GM11168 (cell line): Measurements from ENCODE around the gene NGFR.

Source experiments
- in situ Hi-C: fragments of 300-500 bp; cut with MboI; formaldehyde crosslinking; loops from one replicate; pipeline ENCODE4 v1.12.0; 2022; ENCODE audit warnings: low sequenced_read_pairs; ENCODE audit not compliant: unreplicated experiment

Gene NGFR

GRCh38 chr17:49494986-49495841 lies at the start of gene NGFR:
Gene NGFR (plus strand): TSS chr17:49495293. CDS start chr17:49495418, 125 bp downstream.
- in situ Hi-C loops: no loop called here

- in situ Hi-C loops: no loop called here
Measured at GRCh38 chr17:49445591-49445990, 49.5 kb upstream of the NGFR start.

DNA sequence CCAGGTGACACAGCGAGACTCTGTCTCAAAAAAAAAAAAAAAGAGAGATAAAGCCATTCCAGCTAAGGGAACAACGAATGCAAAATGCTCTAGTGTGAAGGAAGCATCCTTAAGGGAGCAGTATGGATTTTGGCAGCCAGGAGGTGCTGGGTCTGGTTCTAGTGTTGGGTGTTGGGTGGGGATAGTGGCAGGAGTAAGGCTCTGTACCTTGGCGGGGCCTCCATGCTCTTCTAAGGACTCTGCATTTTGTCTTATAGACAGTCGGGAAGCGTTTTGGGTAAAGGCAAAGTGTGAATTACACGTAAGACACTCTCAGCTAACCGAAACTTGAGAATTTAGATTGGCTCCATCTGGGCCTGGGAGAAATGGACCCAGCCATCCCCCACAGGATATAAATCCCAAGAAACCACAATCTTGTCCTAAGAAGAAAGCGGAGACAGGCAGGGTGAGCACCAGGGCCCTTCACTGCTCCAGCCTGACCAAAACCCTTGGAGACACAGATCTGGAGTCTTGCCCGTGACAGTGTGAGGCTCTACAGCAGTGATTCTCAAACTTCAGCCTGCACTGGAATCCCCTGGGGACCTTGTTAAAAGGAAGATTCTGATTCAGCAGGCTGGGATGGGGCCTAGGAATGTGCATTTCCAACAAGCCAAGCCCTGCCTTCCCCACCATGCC lies 47.3 kb upstream of the NGFR start:
- in situ Hi-C loops: no loop called here

DNA sequence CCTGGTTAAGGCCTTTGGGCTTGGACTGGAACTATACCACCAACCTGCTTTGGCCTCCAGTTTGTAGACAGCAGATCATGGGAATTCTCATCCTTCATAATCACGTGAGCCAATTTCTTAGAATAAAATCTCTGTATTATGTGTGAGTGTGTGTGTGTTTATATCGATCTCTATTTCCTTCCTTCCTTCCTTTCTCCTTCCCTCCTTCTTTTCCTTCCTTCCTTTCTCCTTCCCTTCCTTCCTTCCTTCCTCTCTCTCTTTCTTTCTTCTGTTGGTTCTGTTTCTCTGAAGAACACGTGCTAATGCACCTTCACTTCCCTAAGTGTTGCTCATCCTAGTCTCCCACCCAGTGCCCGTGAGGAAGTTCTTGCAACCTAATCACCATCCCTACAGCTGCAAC lies 44.9 kb upstream of the NGFR start:
- in situ Hi-C loops: no loop called here

- in situ Hi-C loops: no loop called here
Measured at GRCh38 chr17:49450735-49451134, 44.4 kb upstream of the NGFR start.

GRCh38 chr17:49452201-49452600 lies 42.9 kb upstream of the NGFR start:
- in situ Hi-C loops: no loop called here

DNA sequence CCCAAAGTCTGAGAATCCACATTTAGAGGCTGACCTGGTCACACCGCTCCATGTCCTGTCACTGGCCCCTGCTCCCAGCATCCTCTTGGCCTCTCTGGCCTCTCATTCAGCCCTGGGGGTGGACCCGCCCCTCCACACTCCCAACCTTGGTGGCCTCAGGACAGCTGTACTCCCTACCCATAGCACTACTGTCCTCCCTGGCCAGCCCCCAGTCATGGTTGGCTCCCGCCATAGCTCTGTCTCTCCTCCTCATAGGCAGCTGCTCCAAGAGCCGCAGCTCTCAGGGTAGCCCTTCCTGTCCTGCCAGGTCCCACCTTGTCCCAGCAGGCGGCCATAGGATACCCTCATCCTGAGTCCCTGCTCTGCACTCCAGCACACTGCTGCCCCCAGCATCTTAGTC lies 42.4 kb upstream of the NGFR start:
- in situ Hi-C loops: no loop called here

DNA sequence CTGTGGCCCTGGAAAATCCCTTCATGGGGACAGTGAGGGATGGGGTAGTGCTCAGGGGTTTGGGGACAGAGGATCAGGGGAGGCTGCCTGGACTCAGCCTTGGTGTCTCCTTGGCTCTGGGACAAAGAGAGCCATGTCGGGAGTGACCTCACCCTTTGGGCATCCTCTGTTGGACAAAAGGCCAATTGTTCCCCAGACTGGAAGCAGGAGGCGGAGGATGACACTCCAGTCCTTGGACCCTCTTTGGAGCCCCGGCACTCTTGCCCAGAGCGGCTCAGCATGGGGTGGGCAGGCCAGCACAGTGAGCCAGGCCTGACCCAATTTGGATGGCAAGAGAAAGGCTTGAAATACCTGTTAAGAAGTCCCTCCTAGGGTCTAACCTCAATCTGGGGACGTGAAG lies 41.0 kb upstream of the NGFR start:
- in situ Hi-C loops: no loop called here

DNA sequence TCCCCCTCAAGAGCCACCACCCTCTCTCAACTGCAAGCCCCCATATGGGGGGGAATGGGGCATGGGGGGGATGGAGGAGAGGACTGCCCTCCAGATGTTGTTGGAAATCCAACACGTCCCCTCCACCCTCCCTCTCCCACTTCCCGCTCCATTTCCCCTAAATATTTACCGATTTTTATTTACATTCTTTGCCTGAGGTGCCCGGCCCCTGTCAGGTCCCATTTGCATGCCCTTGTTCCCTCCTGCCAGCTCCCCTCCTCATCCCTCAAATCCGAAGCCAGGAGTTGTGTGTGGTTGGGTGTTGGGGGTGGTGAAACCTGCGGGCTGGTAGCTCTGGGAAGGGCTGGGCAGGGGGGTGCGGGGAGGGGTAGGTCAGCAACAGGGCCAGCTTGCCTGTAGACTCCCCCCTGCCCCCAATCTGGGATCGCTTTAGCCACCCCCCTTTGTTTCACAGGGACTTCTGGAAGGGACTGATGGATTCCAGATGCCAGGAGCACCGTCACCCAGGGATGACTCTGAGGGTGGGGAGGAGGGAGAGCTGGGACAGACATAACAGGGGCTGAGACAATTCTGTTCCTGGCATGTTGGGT lies 39.7 kb upstream of the NGFR start:
- in situ Hi-C loops: no loop called here

DNA sequence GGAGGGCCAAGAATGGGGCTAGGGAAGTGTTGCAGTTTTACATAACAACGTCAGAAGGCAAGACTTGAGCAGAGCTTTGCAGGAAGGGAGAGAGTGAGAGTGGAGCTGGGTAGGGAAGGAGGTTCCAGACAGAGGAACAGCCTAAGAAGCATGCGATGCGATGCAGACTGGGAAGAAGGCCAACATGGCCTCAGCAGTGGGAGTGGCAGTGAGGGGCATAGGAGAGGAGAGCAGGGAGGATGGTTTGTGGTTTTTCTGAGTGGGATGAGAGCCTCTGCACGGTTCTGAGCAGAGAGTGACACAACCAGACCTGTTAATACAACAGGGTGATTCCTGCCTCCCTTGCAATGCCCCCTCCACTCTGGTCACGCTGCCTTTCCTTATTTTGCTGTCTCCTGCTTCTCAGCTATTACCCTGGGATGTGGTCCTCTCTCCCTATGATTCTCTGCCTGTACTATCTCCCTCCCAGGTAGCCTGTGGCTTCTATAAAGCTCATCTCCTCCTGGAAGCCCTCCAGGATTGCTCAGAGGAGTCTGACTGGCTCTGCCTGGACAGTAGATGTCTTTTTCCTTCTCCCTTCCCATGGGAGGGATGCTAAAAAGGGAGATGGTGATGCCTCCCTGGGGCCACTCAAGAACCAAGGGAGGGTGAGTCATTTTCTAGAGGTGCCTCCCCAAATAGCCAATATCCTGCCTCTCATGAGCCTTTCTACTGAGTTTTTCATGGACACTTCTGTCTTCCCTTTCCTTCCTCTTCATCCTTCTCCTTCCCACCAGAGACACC lies 38.7 kb upstream of the NGFR start:
- in situ Hi-C loops: no loop called here

- in situ Hi-C loops: no loop called here
Measured at GRCh38 chr17:49457564-49458535, 37.2 kb upstream of the NGFR start.

DNA sequence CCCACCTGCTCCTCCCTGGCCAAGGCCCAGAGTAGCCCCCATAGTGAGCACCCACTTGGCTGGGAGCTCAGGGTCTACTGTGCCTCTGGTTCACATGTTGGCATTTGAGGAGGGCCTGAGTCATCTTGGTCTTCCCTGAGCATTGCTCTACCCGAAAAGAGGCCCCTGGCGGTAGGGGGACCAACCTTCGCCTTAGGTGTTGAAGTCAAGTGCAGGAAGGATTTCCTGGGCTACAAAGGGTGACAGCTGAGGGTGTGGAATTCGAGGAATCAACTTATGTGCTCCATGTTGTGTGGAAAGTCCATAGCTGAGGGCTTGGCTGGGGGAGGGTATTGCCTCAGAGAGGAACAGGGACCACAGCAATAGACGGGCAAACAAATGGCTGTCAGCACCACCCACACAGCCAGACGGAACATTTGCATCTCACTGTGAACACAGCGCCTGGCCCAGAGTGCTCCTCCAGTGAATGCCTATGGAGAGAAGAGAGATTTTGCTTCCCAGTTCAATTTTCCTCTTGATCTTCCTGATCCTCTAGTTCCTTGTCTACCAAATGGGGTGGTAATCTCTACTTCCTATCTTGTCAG lies 35.6 kb upstream of the NGFR start:
- in situ Hi-C loops: no loop called here

- in situ Hi-C loops: no loop called here
Measured at GRCh38 chr17:49460401-49460800, 34.7 kb upstream of the NGFR start.

- in situ Hi-C loops: no loop called here
Measured at GRCh38 chr17:49461580-49461979, 33.5 kb upstream of the NGFR start.

- in situ Hi-C loops: no loop called here
Measured at GRCh38 chr17:49464049-49464448, 31.0 kb upstream of the NGFR start.

- in situ Hi-C loops: no loop called here
Measured at GRCh38 chr17:49465331-49465903, 29.7 kb upstream of the NGFR start.

GRCh38 chr17:49466436-49466835 lies 28.7 kb upstream of the NGFR start:
- in situ Hi-C loops: no loop called here

GRCh38 chr17:49467175-49467574 lies 27.9 kb upstream of the NGFR start:
- in situ Hi-C loops: no loop called here
